Hepatocyte (in vitro differentiated cells): Measurements from ENCODE around the gene ITK. TPM values are rescaled to one million over a fixed set of nuclear protein-coding genes. Genes with fewer than 3 reads are reported as not detected.

Experiments used
- DNase-seq: peaks from one replicate; pipeline ENCODE4 v3.0.0-alpha.2; 2016; ENCODE audit warnings: low spot score
- H2AFZ ChIP-seq: fragments of 200-600 bp; sonication (generic); 2 replicates; pipeline ENCODE4 v1.6.0; 2016; ENCODE audit warnings: antibody characterized with exemption, mild to moderate bottlenecking
- H3K27ac ChIP-seq: fragments of 200-600 bp; sonication (generic); 2 replicates; pipeline ENCODE4 v1.5.1; 2016; ENCODE audit warnings: mild to moderate bottlenecking
- H3K27me3 ChIP-seq: fragments of 200-600 bp; sonication (generic); 2 replicates; pipeline ENCODE4 v1.6.1; 2016
- H3K36me3 ChIP-seq: fragments of 200-600 bp; sonication (generic); replicated peaks from 2 replicates; pipeline ENCODE4 v1.5.1; 2016; ENCODE audit warnings: low read depth; ENCODE audit not compliant: insufficient read depth
- H3K4me1 ChIP-seq: fragments of 200-600 bp; sonication (generic); 2 replicates; pipeline ENCODE4 v1.5.1; 2016; ENCODE audit warnings: mild to moderate bottlenecking, moderate library complexity; ENCODE audit not compliant: insufficient read depth
- H3K4me2 ChIP-seq: fragments of 200-600 bp; sonication (generic); 2 replicates; pipeline ENCODE4 v1.6.0; 2016
- H3K4me3 ChIP-seq: fragments of 200-600 bp; sonication (generic); 2 replicates; pipeline ENCODE4 v1.5.1; 2016; ENCODE audit warnings: mild to moderate bottlenecking
- H3K79me2 ChIP-seq: fragments of 200-600 bp; sonication (generic); 2 replicates; pipeline ENCODE4 v1.6.0; 2017; ENCODE audit warnings: mild to moderate bottlenecking
- H3K9me2 ChIP-seq: fragments of 200-600 bp; sonication (generic); replicated peaks from 2 replicates; pipeline ENCODE4 v1.6.0; 2017; ENCODE audit warnings: mild to moderate bottlenecking; ENCODE audit not compliant: insufficient read depth
- H3K9me3 ChIP-seq: fragments of 200-600 bp; sonication (generic); 2 replicates; pipeline ENCODE4 v1.5.1; 2016; ENCODE audit warnings: low read depth, mild to moderate bottlenecking
- H4K20me1 ChIP-seq: fragments of 200-600 bp; sonication (generic); 2 replicates; pipeline ENCODE4 v1.6.0; 2016; ENCODE audit warnings: mild to moderate bottlenecking; ENCODE audit not compliant: insufficient read depth, poor library complexity, severe bottlenecking
- CTCF ChIP-seq: fragments of 200-600 bp; sonication (generic); IDR thresholded peaks from 2 replicates; pipeline ENCODE4 v1.5.1; 2016; ENCODE audit warnings: antibody characterized with exemption, mild to moderate bottlenecking; ENCODE audit not compliant: poor library complexity
- EZH2 ChIP-seq: fragments of 200-600 bp; sonication (generic); IDR thresholded peaks from 2 replicates; pipeline ENCODE4 v1.6.1; 2016; ENCODE audit warnings: antibody characterized with exemption, mild to moderate bottlenecking, borderline replicate concordance
- EZH2phosphoT487 ChIP-seq: fragments of 200-600 bp; sonication (generic); IDR thresholded peaks from one replicate; pipeline ENCODE4 v1.6.1; 2018; ENCODE audit warnings: antibody characterized with exemption, mild to moderate bottlenecking, low read depth, moderate library complexity; ENCODE audit not compliant: unreplicated experiment, severe bottlenecking
- WGBS: methylation state at CpG from one replicate; pipeline ENCODE4 v1.1.6; 2016; ENCODE audit warnings: low lambda C conversion rate; ENCODE audit errors: missing lambda C conversion rate; 5-methylcytosine and 5-hydroxymethylcytosine counted together
- polyA plus RNA-seq: library from polyadenylated mRNA; unstranded; fragments of >200 nt; fragmentation: Nextera tagmentation; extraction: Ambion mirVana; gene quantifications from 2 replicates; pipeline ENCODE4 v1.2.1, GENCODE V29; 2016
- total RNA-seq: library from RNA; depleted of rRNA; stranded (reverse); fragments of >200 nt; gene quantifications from 2 replicates; pipeline ENCODE4 v1.2.3, GENCODE V29; 2014

The ITK gene
- total and polyA plus RNA-seq, 2 experiments from 2014 or later: 0.18 to 0.20 TPM

GRCh38 chr5:157168286-157168685 lies 12.4 kb upstream of the ITK start:
- no peaks in the 10 kb centered on the region for H3K9me2 ChIP-seq
- H3K4me1 ChIP-seq: no peaks in the 10 kb centered on the region
- TF ChIP-seq CTCF: no peak
- TF ChIP-seq EZH2phosphoT487: no peak
- no peak for TF ChIP-seq EZH2
- no peak overlapping the region for H3K4me3 ChIP-seq
- WGBS: 92% methylated on average over 5 of the region's 5 CpGs
- no peak overlapping the region for H3K4me2 ChIP-seq
- no peak overlapping the region for H3K27ac ChIP-seq
- DNase-seq: no peak
- no peaks in the 10 kb centered on the region for H4K20me1 ChIP-seq
- no peaks in the 10 kb centered on the region for H3K9me3 ChIP-seq
- no peaks in the 10 kb centered on the region for H3K79me2 ChIP-seq
- no peaks in the 10 kb centered on the region for H3K27me3 ChIP-seq
- H2AFZ ChIP-seq: no peak overlapping the region
- no peaks in the 10 kb centered on the region for H3K36me3 ChIP-seq

GRCh38 chr5:157172403-157172802 lies 8.2 kb upstream of the ITK start:
- H2AFZ ChIP-seq: no peak overlapping the region
- H4K20me1 ChIP-seq: no peaks in the 10 kb centered on the region
- no peaks in the 10 kb centered on the region for H3K9me3 ChIP-seq
- H3K4me2 ChIP-seq: no peak overlapping the region
- H3K79me2 ChIP-seq: no peaks in the 10 kb centered on the region
- H3K36me3 ChIP-seq: no peaks in the 10 kb centered on the region
- no peak for DNase-seq
- no peaks in the 10 kb centered on the region for H3K9me2 ChIP-seq
- H3K27ac ChIP-seq: no peak overlapping the region
- no peaks in the 10 kb centered on the region for H3K4me1 ChIP-seq
- WGBS: 68% methylated on average over 2 of the region's 2 CpGs
- no peak overlapping the region for H3K4me3 ChIP-seq
- TF ChIP-seq CTCF: no peak
- TF ChIP-seq EZH2: no peak
- no peak for TF ChIP-seq EZH2phosphoT487
- no peaks in the 10 kb centered on the region for H3K27me3 ChIP-seq

- H2AFZ ChIP-seq: no peak overlapping the region
- 97% methylated on average over 8 of the region's 8 CpGs for WGBS
These were observed 5.5 kb upstream of the ITK start for GRCh38 chr5:157175071-157175612.

More at GRCh38 chr5:157175071-157175612, 5.5 kb upstream of the ITK start:
- Histone ChIP-seq H3K79me2 (no peaks in the 10 kb centered on the region), H4K20me1 (no peaks in the 10 kb centered on the region), H3K4me2 (no peak overlapping the region), H3K36me3 (no peaks in the 10 kb centered on the region), H3K27me3 (no peaks in the 10 kb centered on the region), H3K9me3 (no peaks in the 10 kb centered on the region), H3K27ac (no peak overlapping the region), H3K4me1 (no peaks in the 10 kb centered on the region), H3K4me3 (no peak overlapping the region), H3K9me2 (no peaks in the 10 kb centered on the region)
- DNase-seq: no peak
- TF ChIP-seq EZH2 (no peak), EZH2phosphoT487 (no peak), CTCF (no peak)
